HG03342 (cell line): ENCODE results near the gene C1QTNF9B.
A peak's percentile ranks its signal among the peaks of the same experiment; 100 is the strongest.

Experiments
- ATAC-seq: cut with Tn5 transposase; IDR thresholded peaks from one replicate; pipeline ENCODE4 v1.9.1; 2021; ENCODE audit warnings: mild to moderate bottlenecking, moderate library complexity; ENCODE audit not compliant: unreplicated experiment

The C1QTNF9B gene

GRCh38 chr13:23859904-23860303 is 37.4 kb downstream of the C1QTNF9B start:
- no peak for ATAC-seq

- no peak for ATAC-seq
These were observed 37.8 kb downstream of the C1QTNF9B start for GRCh38 chr13:23859455-23859854.

- no peak for ATAC-seq
These were observed 38.8 kb downstream of the C1QTNF9B start for GRCh38 chr13:23858546-23858945.

- no peak for ATAC-seq
These were observed 41.1 kb downstream of the C1QTNF9B start for GRCh38 chr13:23856008-23856750.

- no peak for ATAC-seq
These were observed 41.9 kb downstream of the C1QTNF9B start for GRCh38 chr13:23855360-23855759.

- ATAC-seq: peak; percentile 50
These were observed 45.0 kb downstream of the C1QTNF9B start for GRCh38 chr13:23852351-23852750.

- no peak for ATAC-seq
These were observed 46.2 kb downstream of the C1QTNF9B start for GRCh38 chr13:23851106-23851505.

GRCh38 chr13:23850134-23850533 is 47.2 kb downstream of the C1QTNF9B start:
- no peak for ATAC-seq

GRCh38 chr13:23849670-23850069 is 47.6 kb downstream of the C1QTNF9B start:
- ATAC-seq: no peak

GRCh38 chr13:23848646-23849141 is 48.6 kb downstream of the C1QTNF9B start:
- no peak for ATAC-seq

GRCh38 chr13:23848019-23848418 is 49.3 kb downstream of the C1QTNF9B start:
- ATAC-seq: no peak

GRCh38 chr13:23847497-23847896 is 49.8 kb downstream of the C1QTNF9B start:
- ATAC-seq: no peak

GRCh38 chr13:23845105-23845725 is 52.1 kb downstream of the C1QTNF9B start:
- ATAC-seq: no peak

- ATAC-seq: no peak
These were observed 53.2 kb downstream of the C1QTNF9B start for GRCh38 chr13:23844132-23844531.

- ATAC-seq: no peak
These were observed 53.9 kb downstream of the C1QTNF9B start for GRCh38 chr13:23843436-23843835.

GRCh38 chr13:23842406-23842805 is 54.9 kb downstream of the C1QTNF9B start:
- ATAC-seq: no peak
